ENCODE data around the gene ISCA1. TPM values are rescaled to one million over a fixed set of nuclear protein-coding genes. Genes with fewer than 3 reads are reported as not detected.

ISCA1 gene
- total and polyA plus RNA-seq, 3 experiments from 2014 or later = 33.4 to 55.1 (median 35.6) TPM

- Histone ChIP-seq H3K4me1 (ENCODE audit: insufficient read depth, low read length) (no peaks in the 10 kb centered on the region), H3K27me3 (ENCODE audit: insufficient read depth, low read length, poor library complexity, severe bottlenecking) (no peaks in the 10 kb centered on the region), H3K27ac (ENCODE audit: low read depth, low read length) (no peak overlapping the region), H3K36me3 (ENCODE audit: insufficient read depth, low read length) (no peaks in the 10 kb centered on the region), H3K4me3 (ENCODE audit: low read length) (no peak overlapping the region), H3K9me3 (ENCODE audit: low read length) (no peaks in the 10 kb centered on the region)
- Mint-ChIP-seq H3K4me1 (no peaks in the 10 kb centered on the region), H3K4me3 (no peak overlapping the region), H3K27me3 (peaks cover 2 to 11% of the 10 kb centered on the region in 2 donors), H3K9me3 (no peaks in the 10 kb centered on the region), H3K27ac (no peak overlapping the region), H3K36me3 (no peaks in the 10 kb centered on the region)
- CTCF ChIA-PET = interaction anchor here (1.5 kb wide), 1 partner anchor 15 kb away, joined by 6 read pairs; no protein-coding TSS in a partner anchor
- POLR2A ChIA-PET = no interaction called here
- no peak for DNase-seq
These were observed 65.1 kb downstream of the ISCA1 start for GRCh38 chr9:86217076-86217755.

Other genes with a start within 250 kb of the ISCA1 start
- gene GOLM1, start 183.0 kb downstream of the ISCA1 start, total RNA-seq = 1 to 10 TPM; 3.2 to 3.5 TPM
- 2.3 TPM for gene GOLM1, start 183.0 kb downstream of the ISCA1 start, polyA plus RNA-seq
- gene C9orf153, start 22.9 kb downstream of the ISCA1 start, total RNA-seq = under 1 TPM; 0.27 to 0.33 TPM
- not detected for gene C9orf153, start 22.9 kb downstream of the ISCA1 start, polyA plus RNA-seq
- 10 to 100 TPM; 34.2 to 36.0 TPM for gene TUT7, start 71.9 kb upstream of the ISCA1 start, total RNA-seq
- gene TUT7, start 71.9 kb upstream of the ISCA1 start, polyA plus RNA-seq = 26.1 TPM